RWPE1 (cell line): Measurements from ENCODE around the gene SELENBP1.
A peak's percentile ranks its signal among the peaks of the same experiment; 100 is the strongest.

ENCODE experiments used
- CTCF ChIA-PET: fragments of 350-600 bp; sonication (Branson Sonifier 250); formaldehyde crosslinking; extraction: SDS; loops from one replicate; lab custom pipeline; 2021; lab: Yijun Ruan, JAX
- POLR2A ChIA-PET: fragments of 400-600 bp; formaldehyde crosslinking; extraction: SDS; loops from one replicate; lab custom pipeline; 2020; ENCODE audit warnings: antibody characterized with exemption; ENCODE audit not compliant: low non-redundant PET; lab: Yijun Ruan, JAX
- DNase-seq: peaks from one replicate; pipeline ENCODE4 v3.0.0; 2012; ENCODE audit warnings: low spot score
- H3K27ac ChIP-seq: fragments of 450-650 bp; 2 replicates; pipeline ENCODE4 v1.5.1; 2017
- CTCF ChIP-seq: fragments of 450-650 bp; conservative IDR thresholded peaks from 2 replicates; pipeline ENCODE4 v1.5.1; 2017; ENCODE audit warnings: low read depth, mild to moderate bottlenecking

SELENBP1 gene

DNA sequence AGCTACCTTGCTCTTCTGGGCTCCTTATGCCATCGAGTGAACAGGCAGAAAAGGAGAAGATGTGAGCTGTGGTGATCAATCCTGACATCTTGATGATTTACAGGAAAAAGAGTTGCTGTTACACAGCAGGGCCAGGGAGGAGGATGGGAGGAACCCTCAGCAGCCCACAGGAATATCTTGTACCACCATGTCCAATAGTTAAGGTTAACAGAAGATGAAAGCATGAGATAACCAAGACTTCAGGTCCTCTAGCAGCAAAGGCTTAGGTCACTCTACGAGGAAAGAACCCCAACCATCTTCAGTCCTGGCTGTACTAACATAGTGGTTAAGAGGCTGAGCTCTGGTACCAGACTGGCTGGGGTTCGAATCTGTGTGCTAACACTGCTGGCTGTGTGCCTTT is 12.1 kb upstream of the SELENBP1 start:
- DNase-seq: no peak
- H3K27ac ChIP-seq: no peak overlapping the region
- CTCF ChIA-PET: no interaction called here
- no peak for TF ChIP-seq CTCF
- POLR2A ChIA-PET: no interaction called here

DNA sequence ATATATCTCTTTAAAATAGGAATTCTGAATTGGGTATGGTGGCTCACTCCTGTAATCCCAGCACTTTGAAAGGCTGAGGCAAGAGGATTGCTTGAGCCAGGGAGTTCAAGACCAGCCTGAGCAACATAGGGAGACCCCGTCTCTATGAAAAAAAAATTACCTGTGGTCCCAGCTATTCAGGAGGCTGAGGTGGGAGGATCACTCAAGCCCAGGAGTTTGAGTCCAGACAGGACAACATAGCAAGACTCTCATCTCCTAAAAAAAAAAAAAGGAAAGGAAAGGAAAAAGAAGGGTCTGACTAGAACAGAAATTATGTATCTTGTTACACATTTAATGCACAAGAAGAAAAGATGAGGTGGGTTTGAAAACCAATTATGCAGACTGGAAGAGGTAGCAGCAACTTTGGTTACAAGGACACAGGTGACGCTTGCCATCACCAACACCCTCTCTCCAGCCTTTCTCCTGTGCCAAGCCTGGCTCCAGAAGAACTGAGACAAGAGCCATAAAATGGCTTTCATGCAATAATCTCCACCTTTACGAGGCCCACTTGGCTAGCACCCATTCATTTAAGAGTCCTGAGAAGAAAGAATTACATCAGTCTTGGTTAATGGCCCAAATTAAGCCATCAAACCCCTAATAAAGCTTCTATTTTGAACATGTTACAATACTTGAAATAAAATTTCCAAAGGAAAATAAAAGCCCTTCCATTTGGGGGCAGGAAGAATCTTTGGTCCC is 4.8 kb upstream of the SELENBP1 start:
- TF ChIP-seq CTCF: no peak

GRCh38 chr1:151373196-151373595 is 691 bp upstream of the SELENBP1 start:
- no peak for DNase-seq
- POLR2A ChIA-PET: no interaction called here
- no peak for TF ChIP-seq CTCF
- peak overlapping the region; percentile 83 for H3K27ac ChIP-seq
- CTCF ChIA-PET: no interaction called here

More for the DNA sequence above, 4.8 kb upstream of the SELENBP1 start:
- ChIA-PET POLR2A (no interaction called here), CTCF (no interaction called here)
- DNase-seq: no peak
- H3K27ac ChIP-seq: no peak overlapping the region

DNA sequence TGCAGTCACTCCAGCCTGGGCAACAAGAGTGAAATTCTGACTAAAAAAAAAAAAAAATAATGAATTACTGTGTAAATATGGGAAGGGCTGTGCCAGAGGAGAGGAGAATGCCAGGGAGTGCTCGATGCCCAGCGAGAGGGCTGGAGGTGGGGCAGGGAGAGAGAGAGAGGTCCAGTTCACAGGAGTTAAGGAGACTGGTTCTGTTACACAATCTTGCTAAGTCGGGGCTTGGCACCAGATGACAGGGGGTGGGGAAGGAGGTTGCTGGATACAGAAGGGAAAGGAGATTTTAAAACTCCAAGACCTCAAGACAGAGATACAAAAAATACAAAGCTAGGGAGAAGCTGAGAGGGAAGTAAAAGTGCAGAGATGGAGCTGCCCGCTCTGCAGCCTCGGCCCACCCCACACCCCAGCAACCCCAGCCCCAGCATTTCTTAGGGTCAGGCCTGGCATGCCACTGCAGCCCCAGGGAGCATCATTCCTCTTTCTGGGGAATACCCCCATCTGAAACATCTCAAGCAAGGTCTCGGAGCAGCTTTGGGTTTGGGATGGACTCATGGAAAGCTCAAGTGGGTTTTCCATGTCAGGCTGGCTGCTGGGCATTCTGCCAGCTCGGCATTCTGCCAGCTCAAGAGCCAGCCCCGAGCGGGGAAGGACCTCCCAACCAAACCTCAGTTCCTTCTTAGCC is 991 bp downstream of the SELENBP1 start:
- TF ChIP-seq CTCF: no peak
- peak; percentile 42 for DNase-seq
- H3K27ac ChIP-seq: peak overlapping the region; percentile 83
- CTCF ChIA-PET: interaction anchor here (0.6 kb wide), 1 partner anchor 26 kb away, joined by 3 read pairs; no protein-coding TSS in a partner anchor
- POLR2A ChIA-PET: no interaction called here

- ChIA-PET POLR2A (no interaction called here), CTCF (no interaction called here)
- no peak for TF ChIP-seq CTCF
- no peak for DNase-seq
- peak overlapping the region; percentile 83 for H3K27ac ChIP-seq
These were observed 2.1 kb downstream of the SELENBP1 start for GRCh38 chr1:151370211-151370911.

- TF ChIP-seq CTCF: no peak
- POLR2A ChIA-PET: no interaction called here
- DNase-seq: no peak
- H3K27ac ChIP-seq: no peak overlapping the region
- CTCF ChIA-PET: no interaction called here
These were observed 2.9 kb downstream of the SELENBP1 start for GRCh38 chr1:151369621-151370048.
